Stimulated activated CD4-positive, alpha-beta T cell treated with anti-CD3 and anti-CD28 coated beads, Interleukin-12 subunit alpha, Interleukin-12 subunit beta, amount 100 ng/mL, for 24 hours (primary cell): ENCODE results near the gene ABI3BP.

Experiments used
- DNase-seq, 2 experiments: peaks; one replicate each; pipeline ENCODE4 v3.0.0-alpha.2; 2020; ENCODE audit warnings: low read depth in 2 of 2

Gene ABI3BP

DNA sequence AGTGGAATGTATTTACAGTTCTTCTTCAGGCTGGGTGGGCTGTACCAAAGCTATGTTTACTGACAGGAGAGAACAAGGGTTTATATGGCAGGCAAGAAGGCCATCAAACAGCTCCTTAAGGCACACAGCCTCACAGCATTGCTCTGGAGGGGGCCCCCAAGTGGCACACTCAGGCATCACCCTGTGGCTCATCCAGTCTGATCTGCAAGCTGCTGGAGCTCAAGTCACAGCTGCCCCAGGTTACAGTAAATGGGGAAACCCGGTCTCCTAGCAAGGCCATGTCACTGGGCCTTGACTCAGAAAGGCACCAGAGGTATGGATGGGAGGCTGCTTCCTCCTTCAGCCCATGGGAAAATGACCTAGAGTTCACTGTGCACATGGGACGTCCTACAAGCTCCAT, 216.5 kb downstream of the ABI3BP start:
- DNase-seq = no peak

DNA sequence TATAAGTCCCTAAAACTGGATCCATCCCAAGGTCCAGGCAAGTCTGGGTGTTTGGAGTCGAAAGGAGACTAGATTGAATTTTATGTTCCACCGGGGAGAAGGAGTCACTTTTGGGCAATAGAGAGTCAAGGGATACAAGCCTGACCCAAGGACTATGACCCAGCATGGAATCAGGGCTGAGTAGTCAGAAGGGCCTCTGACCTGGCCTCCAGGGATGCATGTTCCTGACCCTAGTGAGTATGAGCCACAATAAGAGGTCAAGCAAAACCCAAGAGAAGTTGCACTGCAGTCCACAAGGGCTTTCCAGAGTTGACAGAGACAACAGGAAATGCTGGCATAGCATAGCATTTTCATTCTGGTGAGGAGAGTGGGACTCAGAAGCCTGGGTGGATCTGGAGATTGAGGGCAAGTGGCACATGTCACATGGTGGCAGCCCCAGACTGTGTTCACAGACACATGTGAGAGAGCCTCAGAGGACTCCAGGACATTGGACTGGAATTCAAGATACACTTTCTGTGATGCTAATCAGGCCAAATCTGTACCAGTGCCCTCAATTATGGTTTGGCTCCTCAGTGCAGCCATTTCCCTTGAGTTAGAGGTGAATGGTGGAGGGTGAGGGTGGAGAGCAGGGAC, 217.0 kb downstream of the ABI3BP start:
- DNase-seq = no peak

DNA sequence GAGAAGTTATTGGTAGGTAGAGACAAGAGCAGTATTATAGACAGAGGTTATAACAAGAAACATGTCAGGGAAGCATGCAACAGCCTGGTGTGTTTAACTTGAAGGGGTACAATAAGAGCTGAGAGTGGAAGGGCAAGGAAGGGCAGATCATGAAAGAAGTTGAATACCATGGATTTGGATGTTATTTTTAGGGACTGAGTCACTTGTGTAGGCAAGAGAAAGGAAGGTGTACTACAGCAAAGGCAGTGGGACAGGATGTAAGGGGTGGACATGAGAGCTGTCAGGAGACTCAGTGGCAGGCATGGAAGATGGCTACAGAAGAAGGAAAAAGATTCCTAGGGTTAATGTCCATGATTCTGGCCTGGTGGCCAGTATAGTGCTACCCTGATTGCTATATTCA, 217.6 kb downstream of the ABI3BP start:
- no peak for DNase-seq

DNA sequence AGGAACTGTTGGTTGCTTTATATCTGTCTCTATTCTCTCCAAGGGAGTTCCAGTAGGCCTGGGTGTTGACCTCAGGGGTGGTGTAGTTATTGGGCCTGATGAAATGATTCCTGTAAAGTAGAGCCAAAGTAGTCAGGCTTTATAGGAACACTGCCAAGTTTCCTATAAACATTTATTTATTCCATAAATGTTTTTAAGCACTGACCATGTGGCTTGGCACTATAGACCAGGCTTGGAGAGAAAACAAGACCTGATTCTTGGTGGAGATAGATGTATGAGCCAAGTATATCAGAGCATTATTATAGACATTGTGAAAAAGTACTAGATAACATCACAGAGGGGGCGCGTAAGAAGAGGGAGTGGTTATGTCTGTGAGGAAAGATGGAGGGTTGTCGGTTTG, 218.0 kb downstream of the ABI3BP start:
- no peak for DNase-seq

DNA sequence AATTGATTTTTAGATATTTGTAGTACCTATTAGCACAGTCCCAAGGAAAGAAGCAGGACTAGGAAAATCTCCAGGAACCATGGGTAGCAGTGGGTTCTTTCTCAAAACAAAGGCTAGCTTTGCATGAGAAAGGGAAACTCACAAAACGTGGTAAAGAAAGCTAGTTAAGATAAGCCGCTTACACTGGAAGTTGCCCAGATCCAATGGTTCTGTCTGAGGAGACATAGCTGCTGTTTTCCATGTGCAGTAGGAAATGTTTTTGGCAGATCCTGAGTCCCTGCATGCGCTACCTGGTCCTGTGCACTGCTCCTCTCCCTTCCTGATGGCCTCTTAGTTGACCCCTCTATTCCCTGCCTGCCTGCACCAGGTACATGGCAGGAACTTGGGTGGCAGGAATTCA, 223.5 kb downstream of the ABI3BP start:
- no peak for DNase-seq

DNA sequence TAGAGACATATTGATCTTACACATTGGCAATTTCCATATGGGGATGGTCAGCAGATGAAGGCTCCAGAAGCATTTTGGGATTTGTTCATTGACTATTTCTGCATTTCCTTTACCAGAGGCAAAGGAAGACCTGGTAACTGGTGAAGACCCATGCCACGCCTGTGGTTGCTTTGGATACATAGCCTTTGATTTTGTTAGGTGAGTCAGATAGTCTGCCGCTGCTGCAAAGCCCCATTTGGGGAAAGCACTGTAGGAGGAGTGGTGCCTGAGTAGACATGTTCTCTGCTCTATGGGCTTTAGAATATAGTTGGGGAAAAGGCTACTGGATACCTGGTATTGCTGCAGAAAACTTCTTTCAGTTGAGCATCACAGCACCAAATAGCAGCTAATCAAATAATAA, 227.2 kb downstream of the ABI3BP start:
- DNase-seq = no peak

DNA sequence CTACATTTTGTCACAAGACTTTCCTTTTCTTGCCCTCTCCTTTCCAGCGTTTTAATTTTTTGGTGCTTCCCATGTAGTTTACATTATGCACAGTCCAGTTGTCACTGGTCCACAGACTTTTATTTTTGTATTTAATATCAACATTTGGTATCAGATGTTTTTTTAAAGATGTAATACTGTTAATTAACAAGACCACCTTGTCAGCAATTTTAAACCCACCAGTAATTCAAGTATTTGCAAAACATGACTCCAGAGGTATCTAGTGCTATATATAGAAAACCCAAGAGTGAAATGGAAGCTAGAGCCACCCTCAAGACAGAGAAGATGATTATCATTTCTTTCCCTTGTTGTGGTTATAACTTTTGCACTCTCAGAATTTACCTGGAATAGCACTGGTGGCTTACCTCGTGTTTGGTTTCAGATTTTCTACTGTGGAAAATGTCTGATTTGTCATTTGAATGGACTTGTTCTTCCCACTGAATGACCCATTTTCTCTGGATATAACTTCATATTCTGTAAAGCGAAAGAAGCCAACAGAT, 227.7 kb downstream of the ABI3BP start:
- DNase-seq = no peak

DNA sequence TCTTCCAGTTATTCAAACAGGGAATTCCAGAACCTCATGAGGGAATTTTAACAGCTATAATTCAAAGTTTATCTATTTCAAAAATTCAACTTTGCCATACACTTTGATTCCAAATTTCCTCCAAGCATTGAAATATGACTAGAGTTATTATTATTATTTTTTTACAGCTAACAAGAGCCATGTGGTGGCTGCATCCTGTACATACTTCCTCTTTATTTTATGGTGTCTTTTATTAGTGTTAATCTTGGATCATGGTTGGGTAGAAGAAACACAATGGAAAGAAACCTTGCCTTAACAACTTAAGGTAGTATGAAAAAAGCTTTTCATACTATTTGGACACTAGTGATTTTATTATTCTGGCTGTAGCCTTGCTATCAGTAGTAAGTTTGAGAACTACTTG, 231.3 kb downstream of the ABI3BP start:
- no peak for DNase-seq

DNA sequence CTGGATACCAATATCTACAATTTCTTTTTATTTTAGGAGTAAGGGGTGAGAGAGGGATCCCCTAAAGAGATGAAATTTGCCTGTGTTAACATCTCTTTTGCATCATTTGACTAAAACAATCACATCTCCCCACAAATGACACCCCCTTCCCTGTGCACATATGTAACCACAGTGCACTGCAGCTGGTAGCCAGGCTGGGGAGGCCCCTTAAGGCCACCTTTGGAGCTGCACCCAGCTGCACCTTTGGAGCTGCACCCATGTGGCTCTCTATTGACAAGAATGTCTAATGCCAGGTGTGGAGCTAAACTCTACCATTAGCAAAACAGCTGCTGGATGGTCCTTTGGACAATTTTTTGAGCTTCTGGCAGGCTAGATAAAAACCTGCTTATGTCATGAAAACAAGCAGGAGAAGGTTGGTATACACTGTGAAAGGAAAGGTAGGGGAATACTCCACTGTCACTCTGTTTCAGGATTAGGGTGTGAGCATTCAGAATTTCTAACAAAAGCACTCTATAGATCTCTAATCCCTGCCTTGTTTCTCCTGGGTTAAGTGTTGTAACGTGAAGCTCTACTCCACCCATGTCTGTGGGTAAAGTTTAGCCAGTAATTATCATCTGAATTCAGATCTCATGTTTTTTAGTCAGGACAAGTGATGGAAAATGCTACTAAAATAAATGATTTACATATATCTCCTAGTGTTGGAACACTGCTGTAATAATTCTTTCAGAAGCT, 231.8 kb downstream of the ABI3BP start:
- no peak for DNase-seq

DNA sequence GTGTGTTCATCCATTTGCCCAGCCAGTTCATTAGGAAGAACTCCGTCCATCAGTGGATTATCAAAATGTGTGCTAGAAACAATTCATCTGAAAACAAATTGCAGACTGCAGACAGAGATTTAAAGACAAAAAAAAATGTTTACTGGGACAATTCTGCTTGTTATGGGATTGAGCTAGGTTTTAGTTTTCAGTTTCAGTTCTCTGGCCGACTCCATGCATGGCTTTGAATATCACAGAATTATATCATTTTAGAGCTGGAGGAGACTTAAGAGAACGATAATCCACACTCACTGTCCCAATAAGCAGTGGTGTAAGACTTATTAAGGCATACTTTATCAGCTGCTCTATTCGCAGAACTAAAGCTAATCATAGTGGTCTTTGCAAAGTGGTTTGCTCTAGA, 232.8 kb downstream of the ABI3BP start:
- no peak for DNase-seq

DNA sequence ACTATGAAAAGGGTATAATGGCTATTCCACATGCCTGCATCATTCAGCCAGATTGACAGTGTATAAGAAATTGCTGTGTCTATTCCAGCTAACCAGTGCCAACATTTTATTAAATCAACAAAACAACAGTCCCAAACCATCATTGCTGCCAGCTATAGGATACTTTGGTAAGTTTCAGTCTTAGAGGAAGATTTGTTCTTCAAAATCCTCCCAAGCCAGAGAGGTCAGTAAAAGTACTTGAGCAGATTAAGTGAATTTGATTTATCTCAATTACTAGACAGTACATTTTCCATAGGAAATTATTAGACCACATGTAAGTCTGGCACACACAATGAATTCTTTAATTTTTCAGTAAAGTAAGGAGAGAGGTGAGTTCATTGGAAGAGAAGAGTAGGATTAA, 233.3 kb downstream of the ABI3BP start:
- DNase-seq = no peak

DNA sequence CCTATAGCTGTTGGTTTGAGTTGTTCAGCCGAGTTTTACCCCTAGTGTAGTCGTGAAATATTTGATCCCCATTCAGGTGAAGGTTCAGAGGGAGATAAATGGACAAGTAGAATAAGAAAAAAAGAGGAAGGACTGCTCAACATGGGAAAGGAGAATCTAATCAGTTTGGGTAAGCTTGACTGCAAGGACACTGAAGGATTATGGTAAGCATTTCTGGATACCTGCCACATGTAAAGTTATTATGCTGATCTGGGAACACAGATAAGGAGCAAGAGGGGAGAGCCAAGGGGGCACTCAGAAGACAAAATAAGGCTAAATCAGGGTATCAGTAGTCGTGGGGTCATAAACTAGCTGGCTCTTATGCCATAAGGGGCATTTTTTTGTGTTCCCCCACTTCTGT, 234.1 kb downstream of the ABI3BP start:
- no peak for DNase-seq

DNA sequence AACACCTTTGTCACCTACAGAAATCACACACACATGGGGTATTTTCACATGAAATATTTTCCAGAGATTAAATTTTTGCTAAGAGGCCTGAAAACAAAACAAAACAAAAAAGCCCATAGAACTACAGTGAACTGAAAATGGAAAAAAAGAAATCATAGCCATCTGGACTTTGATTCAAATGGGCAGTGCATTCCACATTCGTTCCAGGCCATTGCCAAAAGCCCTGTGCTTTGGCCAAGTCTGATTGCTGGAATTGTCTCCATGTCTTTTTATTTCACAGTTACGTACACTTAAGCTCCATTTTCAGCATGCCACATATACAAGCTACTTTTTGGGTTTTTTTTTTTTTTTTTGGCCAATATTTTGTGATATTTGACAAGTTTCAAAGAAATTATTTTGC, 236.8 kb downstream of the ABI3BP start:
- DNase-seq = no peak

DNA sequence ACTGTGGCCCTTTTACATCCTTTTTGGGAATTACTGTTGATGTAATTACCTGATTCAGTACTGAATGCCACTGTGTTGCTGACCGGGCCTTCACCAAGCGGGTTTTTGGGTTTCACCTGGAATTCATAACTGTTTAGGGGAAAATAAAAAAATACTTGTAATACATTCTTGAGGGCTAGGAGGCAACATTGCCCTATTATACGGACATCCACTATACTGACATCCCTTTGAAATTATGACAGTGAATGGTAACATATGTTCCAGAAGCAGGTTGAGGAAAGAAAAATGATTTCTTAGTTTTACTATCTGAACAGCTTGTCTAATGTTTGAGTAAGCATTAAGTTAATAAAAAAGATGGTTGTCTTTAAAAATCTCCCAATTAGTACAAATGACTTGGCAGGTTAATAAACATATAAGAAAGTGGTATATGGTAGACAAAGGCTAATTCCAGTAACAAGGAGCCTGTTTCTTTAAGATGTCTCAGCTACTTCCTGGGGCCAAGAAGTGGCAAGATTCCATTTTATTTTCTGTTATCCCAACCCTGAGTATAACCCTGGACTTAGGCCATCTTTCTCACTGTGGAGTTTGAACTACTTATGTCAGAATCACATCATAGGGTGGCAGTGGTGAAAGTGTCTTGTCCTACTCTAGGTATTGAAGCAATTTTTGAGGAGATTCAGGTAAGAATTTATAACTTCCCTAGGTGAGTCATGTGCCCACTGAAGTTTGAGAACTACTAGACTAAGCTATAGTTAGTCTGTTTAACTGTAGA, 238.5 kb downstream of the ABI3BP start:
- no peak for DNase-seq

DNA sequence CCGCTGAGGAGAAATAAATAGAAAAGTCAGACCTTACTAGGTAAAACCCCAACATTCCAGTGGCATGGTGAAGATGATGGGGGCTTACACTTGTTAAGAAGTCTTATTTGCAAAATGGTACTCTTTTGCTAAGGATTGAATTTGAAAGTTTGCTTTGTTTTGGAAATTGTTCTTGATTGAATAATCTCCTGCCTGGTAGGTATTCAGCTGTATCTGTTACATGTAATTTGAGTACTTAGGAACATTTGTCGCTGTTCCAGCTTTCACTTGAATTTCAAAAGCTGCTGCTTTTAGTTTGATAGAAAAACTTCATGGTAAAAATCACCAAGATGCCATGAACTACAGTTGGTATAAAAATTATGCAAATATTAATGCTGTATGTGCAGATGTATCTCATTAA, 239.4 kb downstream of the ABI3BP start:
- DNase-seq = no peak

DNA sequence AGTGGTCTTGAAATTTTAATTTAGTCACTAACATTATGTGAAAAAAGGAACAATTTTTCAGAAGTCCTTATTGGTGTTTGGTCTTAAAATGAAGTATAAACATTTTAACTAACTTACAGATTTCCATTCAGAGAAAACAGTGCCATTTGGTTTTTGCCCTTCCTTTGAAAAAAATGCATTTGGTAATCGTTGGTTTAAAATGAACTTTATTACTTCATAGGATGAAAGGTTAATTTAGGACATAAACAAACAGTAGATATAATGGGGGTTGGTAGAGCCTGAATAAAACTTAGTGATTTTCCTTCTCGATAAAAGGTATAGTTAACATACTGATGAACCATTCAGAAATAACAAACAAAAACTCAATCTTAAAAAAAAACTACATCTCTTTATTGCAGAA, 244.3 kb downstream of the ABI3BP start:
- DNase-seq = no peak

DNA sequence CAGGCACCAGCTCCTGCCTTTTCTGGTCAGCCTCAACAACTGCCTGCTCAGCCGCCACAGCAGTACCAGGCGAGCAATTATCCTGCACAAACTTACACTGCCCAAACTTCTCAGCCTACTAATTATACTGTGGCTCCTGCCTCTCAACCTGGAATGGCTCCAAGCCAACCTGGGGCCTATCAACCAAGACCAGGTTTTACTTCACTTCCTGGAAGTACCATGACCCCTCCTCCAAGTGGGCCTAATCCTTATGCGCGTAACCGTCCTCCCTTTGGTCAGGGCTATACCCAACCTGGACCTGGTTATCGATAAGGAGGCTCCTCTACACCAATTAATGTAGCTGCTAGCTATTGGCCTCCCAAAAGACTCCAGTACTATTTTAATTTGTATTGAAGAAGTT, 245.0 kb downstream of the ABI3BP start:
- no peak for DNase-seq

DNA sequence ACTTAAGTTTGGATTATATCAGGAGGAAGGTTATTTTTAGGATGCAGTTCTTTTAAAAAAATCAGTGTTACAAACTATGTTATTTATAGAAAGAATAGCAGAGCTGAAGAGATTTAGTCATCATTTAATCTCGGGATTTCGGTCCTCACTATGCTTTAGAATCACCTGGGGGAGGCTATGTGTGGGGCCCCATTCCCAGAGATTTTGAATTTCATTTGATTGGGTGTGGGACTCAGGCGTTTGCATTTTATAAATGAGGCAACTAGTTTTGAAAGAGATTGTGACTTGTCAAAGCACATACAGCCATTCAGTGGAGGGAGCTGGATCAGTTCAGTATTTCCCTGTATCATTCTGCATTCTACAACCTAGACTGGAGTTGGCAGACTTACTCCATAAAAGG, 247.1 kb downstream of the ABI3BP start:
- DNase-seq = no peak

DNA sequence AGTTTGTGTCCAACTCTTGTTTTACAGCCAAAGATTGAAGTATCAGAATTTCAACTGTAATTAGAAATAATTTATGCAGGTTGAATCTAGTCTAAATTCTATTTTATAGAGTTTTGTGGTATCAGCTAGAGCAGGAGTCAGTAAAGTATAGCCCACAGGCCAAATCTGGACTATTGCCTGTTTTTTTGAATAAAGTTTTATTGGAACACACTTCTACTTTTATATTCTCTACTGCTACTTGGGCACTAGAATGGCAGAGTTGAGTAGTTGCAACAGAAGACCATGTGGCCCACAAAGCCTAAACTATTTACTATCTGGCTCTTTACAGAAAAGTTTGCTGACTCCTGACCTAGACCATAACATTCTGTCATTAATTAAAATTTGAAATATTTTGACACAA, 247.6 kb downstream of the ABI3BP start:
- no peak for DNase-seq

DNA sequence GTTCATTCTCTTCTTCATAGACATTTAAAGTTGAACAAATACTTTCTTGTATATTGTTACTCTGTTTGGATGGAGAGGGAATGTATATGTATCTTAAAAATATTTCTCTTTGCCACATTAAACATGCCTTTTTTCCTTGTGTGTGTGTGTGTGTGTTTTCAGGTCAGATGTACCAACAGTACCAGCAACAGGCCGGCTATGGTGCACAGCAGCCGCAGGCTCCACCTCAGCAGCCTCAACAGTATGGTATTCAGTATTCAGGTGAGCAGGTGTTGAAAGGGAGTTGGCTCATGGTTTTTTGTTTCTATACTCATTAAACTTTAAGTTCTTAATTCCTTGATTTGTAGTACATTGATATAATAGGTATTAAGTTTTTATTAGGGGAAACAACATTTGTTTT, 248.6 kb downstream of the ABI3BP start:
- DNase-seq = no peak

DNA sequence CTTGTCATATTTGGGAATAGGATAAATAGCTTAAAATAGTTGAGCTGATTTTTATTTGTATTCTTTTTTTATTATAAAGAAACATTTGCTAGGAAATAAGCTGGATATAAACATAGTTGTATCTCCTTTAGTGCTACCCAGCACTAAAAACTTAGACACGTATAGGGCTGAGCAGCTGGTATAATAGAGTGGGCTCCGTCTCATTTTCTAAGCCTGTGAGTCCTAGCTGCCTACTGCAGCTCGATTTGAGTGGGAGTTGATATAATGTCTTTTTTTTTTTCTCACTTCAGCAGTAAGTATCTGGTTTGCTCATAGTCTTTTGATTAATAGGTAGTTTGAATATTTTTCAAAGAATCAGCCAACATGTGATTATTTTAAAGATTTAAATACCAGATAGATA, 249.7 kb downstream of the ABI3BP start:
- no peak for DNase-seq

DNA sequence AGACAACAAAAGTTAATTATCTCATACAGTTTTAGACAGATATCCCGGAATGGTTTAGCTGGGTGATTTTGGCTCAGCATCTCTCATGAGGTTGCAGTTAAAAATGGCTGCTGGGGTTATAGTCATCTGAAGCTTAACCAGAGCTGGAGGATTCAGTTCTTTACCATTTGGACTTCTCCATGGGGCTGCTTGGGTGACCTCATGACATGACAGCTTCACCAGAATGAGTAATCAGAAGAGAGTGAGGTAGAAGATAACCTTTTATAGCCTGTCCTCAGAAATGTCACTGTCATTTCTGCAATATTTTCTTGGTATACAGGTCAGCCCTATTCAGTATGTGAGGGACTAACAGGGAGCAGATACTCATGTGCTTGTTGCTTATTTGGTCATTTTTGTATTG, 253.0 kb downstream of the ABI3BP start:
- no peak for DNase-seq

DNA sequence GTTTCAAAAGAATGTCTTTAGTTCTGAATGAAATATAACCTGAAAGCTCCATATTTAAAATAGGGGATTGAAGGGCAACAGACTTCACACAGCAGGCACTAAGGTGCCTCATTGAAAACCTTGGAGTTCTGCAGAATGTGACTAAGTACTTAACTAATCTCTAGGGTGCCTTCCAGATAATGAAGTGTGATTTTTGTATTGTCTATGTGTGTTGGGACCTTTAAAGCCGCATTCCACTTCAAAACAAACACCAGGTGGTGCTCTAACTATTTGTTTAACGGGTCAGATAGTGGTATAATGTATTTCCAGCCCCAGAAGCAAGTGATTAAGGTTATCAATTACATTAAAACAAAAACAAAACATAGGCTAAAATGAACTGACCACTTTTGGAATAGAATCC, 255.9 kb downstream of the ABI3BP start:
- DNase-seq = no peak
